NCI-H2227 treated with DMSO at 0.1 percent for 48 hours (cell line): ENCODE data around the gene ASB15.
"Not testable (repeated sequence)": the region's sequence is repeated elsewhere in the genome, so short reads cannot be mapped to it uniquely, and the experiment has no call there.

Experiments
- DNase-seq: peaks from one replicate; lab custom pipeline; 2025; lab: John Stamatoyannopoulos, UW

Gene ASB15

DNA sequence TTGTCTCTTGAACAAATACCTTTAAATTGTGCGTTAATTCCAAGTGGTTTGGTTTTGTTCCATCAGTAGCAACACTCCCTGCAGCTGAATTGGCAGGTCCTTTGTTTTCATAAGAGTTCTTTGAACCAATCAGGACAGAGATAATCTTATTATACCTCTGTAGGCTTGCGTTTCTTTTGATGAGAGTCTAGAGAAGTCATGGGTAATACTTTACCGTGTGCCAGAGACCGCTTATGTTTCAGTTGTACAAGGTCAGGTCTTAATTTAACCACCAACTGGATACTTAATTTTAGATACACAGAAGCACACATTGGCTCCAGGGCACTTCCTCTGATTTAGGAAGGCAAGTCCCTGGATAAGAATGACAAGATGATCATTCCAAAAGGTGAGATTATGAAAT lies at the start of gene ASB15:
Gene ASB15 (plus strand): TSS at position 292 of the 400 bp plus-strand sequence. CDS start 12,682 bp downstream, outside the sequence.
- DNase-seq = no peak

DNA sequence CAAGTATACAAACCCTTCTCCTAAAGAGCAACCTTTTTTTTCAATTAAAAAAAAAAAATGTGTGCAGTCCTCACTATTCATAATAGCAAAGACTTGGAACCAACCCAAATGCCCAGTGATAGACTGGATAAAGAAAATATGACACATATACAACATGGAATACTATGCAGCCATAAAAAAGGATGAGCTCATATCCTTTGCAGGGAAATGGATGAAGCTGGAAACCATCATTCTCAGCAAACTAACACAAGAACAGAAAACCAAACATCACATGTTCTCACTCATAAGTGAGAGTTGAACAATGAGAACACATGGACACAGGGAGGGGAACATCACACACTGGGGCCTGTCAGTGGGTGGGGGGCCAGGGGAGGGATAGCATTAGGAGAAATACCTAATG lies 49.5 kb upstream of the ASB15 start:
- not testable (repeated sequence) for DNase-seq

DNA sequence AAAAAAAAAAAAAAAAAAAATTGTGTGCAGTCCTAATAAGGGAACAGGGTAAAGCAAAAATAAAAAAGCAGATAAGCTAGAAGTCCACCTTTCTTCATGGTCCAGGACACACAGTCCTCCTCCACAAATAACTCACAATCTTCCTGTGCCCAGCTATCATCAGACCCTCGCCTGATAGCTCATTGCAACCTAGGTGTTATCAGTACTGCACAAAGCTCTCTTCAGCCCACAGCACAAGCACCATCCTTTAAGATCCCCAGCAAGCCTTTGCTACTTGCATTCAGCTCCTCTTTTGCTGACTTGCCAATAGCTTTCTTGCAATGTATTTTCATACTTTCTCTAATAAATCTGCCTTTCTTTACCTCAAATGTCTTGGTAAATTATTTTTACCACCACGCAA lies 49.0 kb upstream of the ASB15 start:
- DNase-seq = no peak

DNA sequence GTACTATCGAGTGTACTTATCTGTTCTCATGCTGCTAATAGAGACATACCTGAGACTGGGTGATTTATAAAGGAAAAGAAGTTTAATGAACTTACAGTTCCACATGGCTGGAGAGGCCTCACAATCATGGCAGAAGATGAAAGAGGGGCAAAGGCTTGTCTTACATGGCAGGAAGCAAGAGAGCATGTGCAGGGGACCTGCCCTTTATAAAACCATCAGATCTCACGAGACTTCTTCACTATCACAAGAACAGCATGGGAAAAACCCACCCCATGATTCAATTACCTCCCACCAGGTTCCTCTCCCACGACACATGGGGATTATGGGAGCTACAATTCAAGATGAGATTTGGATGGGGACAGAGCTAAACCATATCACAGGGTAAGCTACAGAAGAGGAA lies 48.5 kb upstream of the ASB15 start:
- DNase-seq = no peak

DNA sequence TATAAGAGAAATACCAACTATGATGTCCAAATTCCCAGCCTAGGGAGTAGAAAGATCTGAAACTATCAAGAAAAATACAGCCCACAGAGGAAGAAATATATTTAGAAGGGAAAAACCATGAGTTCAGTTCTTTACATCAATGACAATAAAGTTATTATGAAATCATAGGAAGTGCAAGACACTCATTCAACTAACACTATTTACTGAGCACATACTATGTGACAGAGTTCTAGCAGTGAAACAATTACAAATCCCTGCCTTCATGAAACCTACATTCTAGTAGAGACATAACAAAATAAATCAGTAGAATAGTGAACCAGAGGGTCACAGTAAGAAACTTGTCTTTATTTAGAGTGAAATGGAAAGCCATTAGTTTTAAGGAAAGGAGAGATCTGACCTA lies 46.1 kb upstream of the ASB15 start:
- DNase-seq = no peak

DNA sequence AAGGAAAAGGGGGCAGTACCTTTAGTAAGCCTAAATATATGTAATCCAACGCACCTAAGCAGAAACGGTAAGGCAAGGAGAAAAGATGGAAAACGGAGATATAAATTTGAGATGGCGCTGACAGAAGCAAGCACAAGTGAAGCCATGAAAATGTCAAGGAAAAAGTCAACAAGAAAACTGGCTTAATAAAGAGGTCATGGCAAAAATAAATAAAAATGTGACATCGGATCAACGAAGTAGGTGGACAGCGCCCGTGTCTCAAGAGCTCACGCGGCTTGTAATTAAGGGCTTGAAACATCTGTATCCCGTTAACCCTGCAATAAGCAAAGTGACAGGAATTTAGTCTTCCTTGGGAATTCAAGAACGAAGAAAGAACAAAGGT lies 44.6 kb upstream of the ASB15 start:
- no peak for DNase-seq

DNA sequence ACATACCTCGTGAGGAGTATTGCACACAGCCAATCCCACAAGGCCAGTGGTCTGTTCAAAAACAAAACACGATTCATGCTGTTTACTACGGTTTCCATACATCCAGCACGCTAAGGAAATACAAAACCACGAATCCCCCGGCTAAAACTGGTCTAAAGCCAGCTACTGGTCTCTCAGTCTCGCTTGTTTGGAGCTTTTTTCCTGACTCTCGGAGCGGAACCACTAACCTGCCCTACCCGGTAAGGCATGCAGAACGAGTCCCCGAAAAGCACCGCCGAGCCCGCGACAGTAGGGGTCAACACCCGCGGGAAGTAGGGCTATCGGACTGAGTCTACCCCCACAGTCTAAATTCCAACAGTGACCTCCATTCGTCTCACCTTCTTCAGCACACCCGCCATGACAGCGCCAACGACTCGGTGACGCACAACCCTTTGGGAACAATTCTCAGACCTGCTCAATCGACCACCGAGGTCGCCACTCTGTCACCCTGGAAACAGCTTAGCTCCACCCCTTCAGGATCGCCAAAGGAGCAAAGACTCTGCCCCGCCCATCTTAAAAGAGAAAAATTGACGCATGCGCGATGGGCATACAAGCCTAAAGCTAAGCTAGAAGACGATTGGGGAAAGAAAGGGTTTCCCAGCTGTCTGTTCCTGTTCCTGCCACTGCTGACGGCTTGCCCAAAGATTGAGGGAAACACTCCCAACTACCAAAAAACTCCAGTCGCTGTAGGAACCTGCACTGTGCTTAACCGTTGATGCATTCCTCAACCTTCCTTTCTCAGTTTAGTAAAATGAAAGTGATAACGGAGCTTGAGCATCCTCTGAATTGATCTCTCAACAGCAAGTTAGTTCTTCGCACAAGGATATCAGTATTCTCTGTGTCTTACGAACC lies 44.0 kb upstream of the ASB15 start, which contains the start of gene NDUFA5:
Gene NDUFA5 (minus strand): TSS at position 421 of the 891 bp plus-strand sequence. CDS start 23 bp downstream, at position 398.
- peak; percentile 99 for DNase-seq

DNA sequence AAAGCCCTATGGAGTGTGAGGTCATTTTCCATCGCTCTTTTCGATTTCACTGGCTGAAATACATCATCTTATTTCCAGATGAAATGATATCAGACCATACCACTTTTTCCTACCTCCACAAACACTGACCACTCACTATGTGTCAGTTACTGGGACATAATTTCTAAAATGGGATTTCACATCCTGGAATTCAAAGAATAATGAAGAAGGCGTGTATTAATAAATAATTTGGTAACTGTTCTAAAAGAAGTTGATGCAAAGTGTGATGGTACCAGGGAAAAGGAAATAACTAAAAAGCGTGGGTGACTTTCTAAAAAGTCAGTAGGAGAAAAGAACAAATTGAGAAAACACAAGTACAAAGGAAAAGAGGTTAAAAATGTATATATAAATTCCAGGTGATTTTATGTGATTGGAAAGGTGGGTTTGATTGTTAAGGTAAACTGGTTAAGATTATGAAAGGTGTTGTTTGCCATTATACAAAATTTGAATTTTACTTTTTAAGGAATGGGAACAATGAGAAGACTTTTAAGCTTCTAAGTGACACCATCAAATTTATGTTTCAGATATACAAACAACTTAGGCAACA lies 43.2 kb upstream of the ASB15 start:
- DNase-seq = no peak

DNA sequence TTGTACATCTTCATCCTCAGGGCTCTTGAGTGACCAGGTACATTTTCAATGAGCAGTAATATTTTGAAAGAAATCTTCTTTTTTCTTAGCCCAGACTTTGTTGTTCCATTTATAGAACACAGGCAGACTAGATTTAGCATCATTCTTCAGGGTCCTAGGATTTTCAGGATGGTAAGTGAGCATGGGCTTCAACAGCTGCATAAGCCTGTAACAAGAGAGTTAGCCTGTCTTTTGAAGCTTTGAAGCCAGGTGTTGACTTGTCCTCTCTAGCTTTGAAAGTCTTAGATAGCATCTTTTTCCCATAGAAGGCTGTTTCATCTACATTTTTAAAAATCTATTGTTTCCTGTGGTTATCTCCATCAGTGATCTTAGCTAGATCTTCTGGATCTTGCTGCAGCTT lies 39.5 kb upstream of the ASB15 start:
- no peak for DNase-seq

DNA sequence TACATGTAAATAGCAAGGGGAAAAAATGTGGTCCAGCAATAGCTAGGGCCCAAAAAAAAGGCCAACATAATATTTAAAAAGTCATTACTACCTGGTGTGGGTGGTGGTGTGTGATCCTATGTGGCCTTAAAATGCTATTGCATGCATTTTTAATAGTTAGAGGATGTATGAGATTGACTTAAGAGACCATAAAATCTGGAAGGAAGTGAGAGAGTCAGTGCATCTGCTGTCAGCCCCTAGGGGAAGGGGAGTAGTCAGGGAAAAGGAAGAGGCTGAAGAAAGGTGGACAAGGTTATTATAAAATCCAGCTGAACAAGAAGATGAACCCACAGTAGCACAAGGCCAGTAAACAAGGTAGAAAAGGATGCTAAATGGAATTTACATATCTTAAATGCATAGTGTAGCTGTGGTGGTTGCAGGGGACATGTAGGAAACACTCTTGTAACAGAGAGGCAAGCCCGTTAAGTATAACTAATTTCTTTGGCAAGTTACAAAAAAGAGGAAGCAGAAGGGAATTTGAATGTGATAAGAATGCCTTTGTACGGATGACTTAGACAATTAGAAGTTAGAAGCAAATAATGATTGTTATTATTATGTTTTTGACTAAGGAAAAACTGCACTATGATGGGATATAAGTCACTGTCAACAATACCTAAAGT lies 32.1 kb upstream of the ASB15 start:
- DNase-seq = no peak

DNA sequence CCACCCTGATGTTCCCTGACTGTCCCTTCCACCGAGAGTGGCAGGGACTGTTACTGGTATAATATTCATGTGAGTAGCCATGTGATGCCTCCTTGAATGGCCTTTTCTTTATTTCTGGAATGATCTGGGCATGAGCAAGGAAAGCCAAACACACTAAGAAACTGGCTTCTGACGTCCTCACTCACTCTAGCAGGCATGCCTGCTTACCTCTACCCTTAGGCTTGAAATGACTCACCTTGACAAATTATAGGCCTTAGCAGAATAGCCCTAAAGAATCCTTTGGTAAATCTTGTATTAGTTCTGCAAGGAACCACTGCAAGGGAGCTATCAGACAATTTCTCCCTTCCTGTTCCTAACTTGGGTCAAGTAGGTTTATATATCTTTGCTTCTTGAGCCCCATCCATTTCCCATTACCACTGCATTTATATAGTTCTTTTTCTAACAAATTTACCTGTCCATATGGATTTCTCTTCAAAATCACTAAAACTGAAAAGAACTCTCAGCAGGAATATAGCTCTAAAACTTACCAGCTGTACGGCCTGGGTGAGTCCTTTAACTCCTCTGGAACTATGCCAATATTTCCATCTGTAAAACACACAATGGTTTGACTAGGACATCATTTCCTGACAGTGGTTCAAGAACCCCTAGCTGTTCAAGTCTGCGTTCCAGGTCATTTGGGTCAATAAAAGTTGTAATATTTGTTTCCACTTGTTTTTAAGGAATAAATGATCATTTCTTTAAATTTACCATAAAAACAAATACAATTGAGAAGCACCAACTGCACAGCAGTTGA lies 31.0 kb upstream of the ASB15 start:
- no peak for DNase-seq

DNA sequence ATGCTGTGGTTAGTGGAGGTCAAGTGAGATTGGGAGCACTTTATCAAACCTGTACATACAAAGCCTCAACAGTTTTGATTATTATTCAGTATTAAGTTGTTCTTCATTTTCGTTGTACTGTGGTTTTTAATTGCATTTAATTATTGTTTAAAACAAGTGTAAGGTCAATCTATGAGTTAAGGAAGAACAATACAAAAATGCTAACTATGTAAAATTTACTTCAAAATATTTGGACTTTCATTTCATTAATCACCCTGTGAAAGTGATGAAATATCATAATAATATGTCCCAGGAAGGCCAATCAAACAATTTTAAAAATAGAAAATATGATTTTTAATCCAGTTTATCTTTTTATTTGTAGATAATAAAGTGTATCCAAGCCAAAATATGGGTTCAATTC lies 30.4 kb upstream of the ASB15 start:
- DNase-seq = no peak

DNA sequence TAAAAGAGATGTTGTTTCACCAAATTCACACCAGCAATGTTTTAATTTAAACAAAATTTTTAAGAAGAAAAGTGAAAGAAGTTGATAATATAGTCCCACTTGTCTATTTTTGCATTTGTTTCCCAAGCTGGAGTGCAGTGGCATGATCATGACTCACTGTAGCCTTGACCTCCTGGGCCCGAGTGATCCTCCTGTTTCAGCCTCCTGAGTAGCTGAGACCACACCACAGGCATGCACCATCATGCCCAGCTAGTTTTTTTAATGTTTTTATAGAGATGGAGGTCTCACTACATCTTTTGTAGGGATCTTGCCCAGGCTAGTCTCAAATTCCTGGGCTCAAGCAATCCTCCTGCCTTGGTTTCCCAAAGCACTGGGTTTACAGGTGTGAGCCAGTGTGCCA lies 29.9 kb upstream of the ASB15 start:
- no peak for DNase-seq

DNA sequence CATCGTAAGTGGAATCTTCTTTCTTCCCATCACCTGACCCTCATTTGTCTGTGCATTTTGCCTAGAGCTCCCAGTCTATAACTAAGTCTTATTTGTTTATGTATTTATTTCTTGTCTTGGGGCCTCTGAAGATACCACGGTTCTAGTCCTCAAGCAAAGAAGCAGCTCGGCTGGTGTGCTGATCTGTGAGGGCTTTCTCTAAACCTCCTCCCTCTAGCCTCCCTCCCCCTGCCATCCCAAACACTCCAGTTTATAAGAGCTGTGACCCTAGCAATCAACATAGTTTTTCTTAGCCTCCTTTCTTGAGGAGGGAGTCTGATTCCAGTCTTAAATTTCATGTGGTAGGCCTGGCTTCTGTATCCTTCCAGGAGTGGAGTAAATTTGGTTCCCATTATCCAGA lies 28.3 kb upstream of the ASB15 start:
- no peak for DNase-seq

DNA sequence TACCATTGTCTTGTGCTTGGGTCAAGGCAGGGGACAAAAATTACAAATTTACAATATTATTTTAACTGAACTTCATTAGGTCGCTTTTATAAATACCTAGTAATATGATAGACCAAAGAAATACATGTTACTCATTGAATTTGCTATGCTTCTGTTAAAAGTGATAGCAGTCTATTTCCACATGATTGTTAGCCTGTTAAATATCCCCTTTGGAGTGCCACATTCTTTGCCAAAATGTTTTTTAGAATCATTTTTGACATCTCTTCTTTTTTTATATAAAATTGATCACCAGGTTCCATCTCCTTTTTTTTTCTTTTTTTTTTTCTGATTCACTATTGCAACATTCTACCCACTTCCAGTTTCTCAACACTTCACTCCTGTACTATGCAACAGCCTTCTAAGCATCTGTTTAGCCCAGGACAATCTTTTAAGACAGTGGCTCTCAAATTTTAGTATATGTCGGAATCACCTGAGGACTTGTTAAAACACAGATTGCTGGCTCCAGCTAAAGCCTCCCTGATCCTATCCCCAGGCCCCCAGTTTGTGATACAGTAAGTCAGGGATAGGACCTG lies 27.6 kb upstream of the ASB15 start:
- no peak for DNase-seq

DNA sequence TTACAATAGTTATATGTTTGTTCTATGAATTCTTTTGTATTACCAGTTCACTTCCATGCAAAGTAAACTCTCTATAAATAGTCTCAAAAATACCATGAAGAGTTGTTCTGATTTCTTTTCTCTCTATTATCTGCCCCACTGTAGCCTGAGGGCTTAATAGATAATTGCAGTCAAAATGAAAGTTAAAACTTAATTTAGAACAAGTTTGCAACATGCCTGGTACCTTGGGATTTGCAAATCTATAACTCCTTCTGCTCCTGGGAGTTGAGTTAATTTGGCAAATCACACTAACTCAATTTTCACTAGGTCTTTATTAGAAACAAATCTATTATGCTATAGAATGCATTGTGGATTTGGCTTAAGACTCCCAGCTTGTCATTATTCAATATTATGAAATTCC lies 22.2 kb upstream of the ASB15 start:
- no peak for DNase-seq

DNA sequence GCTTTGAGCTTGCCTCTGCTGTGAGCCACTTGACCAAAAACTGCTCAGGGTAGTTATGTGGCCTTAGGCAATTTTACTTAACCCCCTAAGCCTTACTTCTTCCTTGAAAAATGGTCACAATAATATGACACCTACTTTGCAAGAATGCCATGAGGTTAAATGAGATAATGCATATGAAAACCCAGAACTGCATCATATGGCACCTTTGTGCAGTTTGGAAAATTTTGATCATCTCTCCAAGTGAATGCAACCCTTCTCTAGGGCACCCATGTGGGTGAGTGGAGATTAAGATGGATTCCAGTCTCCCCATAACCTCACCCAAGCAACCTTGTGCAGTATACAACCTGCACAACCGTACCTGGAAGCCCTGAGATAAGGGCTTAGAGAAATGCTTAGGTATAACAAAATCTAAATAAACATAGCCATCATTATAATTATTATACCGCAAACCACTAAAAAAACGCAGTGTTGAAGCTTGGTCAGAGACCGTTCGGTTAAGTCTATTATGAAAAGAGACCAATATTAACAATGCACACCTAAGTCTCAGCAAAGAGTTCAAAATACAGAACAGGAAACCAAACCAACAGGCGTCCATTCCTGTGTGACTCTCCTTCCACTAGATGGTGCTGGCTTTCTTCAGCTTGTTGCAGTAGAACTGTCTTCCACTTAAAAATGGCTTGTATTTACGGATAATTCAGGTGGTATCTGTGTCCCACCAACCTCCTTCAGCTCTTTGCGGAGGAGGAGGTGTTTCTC lies 21.0 kb upstream of the ASB15 start:
- peak; percentile 57 for DNase-seq

DNA sequence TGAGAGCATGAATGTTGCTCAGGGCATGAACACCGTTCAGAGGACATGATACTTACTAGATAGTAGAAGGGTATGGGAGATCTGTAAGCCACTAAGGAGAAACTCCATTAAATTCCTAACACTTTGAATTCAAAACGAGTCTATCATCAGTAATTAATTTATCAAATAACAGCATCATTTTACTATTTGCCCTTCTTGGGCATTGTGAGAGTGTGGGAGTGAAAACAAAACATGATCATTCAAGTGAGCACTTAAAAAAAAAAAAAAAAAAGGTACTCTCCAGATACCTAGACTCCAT lies 20.5 kb upstream of the ASB15 start:
- DNase-seq = no peak

DNA sequence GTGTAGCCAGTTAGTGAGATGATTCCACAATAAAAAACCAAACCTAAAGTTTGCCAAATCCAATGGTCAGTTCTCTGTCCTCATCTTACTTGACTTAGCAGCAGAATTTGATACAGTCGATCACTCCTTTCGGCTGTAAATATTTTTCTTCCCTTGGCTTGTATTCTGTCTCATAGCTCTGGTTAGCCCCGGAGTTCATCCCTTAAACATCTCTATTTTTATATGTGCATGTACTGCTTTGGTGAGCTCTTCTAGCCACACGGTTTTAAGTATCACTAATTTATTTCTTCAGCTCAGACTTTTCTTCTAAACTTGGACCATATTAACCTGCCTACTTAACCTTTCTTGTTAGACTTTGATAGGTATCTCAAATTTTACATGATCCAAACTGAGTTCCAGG lies 17.8 kb upstream of the ASB15 start:
- no peak for DNase-seq

DNA sequence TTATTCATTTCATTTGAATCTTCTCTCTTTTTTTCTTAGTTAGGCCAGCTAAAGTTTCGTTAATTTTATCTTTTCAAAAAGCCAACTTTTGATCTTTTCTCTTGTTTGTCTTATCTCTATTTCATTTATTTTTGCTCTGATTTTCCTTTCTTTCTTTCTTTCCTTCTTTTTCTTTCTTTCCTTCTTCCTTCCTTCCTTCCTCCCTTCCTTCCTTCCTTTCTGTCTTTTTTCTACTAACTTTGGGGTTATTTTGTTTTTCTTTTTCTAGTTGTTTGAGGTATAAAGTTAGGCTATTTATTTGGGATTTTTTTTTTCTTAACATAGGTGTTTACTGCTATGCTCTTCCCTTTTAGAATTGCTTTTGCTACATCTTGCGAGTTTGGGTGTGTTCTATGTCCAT lies 13.2 kb upstream of the ASB15 start:
- no peak for DNase-seq

DNA sequence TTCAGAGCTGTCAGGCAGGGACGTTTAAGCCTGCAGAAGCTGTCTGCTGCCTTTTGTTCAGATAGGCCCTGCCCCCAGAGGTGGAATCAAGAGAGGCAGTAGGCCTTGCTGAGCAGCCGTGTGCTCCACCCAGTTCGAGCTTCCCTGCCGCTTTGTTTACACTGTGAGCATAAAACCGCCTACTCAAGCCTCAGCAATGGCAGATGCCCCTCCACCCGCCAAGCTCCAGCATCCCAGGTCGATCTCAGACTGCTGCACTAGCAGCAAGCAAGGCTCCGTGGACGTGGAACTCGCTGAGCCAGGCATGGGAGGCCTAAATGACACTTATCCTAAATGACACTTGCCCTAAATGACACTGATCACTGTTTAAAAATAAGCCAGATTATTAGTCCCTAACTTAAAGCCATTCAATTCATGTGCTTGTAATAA lies 6.8 kb upstream of the ASB15 start:
- DNase-seq = peak; percentile 90
